Skeletal muscle satellite cell (primary cell): ENCODE measurements around the gene LPP.

Experiments used
- H3K27me3 ChIP-seq: 2 replicates; pipeline ENCODE4 v1.7.0; 2013; ENCODE audit warnings: low read length; ENCODE audit not compliant: control insufficient read depth, insufficient read depth
- H3K36me3 ChIP-seq: 2 replicates; pipeline ENCODE4 v1.7.0; 2013; ENCODE audit warnings: mild to moderate bottlenecking, control low read depth, low read length; ENCODE audit not compliant: insufficient read depth
- H3K4me1 ChIP-seq: 2 replicates; pipeline ENCODE4 v1.7.0; 2013; ENCODE audit warnings: low read length; ENCODE audit not compliant: control insufficient read depth, insufficient read depth
- H3K4me2 ChIP-seq: 2 replicates; pipeline ENCODE4 v1.7.0; 2013; ENCODE audit warnings: mild to moderate bottlenecking, low read length
- H3K4me3 ChIP-seq: 2 replicates; pipeline ENCODE4 v1.7.0; 2013; ENCODE audit warnings: low read length
- H3K9ac ChIP-seq: 2 replicates; pipeline ENCODE4 v1.7.0; 2013; ENCODE audit warnings: mild to moderate bottlenecking, low read depth, low read length, moderate library complexity
- H3K9me3 ChIP-seq: replicated peaks from 2 replicates; pipeline ENCODE4 v1.7.0; 2013; ENCODE audit warnings: mild to moderate bottlenecking, control low read depth, low read length
- small RNA-seq: library from RNA; depleted of rRNA; stranded (forward); fragments of <200 nt; gene quantifications from one replicate; pipeline ENCODE3, GENCODE V24; 2012

LPP gene

DNA sequence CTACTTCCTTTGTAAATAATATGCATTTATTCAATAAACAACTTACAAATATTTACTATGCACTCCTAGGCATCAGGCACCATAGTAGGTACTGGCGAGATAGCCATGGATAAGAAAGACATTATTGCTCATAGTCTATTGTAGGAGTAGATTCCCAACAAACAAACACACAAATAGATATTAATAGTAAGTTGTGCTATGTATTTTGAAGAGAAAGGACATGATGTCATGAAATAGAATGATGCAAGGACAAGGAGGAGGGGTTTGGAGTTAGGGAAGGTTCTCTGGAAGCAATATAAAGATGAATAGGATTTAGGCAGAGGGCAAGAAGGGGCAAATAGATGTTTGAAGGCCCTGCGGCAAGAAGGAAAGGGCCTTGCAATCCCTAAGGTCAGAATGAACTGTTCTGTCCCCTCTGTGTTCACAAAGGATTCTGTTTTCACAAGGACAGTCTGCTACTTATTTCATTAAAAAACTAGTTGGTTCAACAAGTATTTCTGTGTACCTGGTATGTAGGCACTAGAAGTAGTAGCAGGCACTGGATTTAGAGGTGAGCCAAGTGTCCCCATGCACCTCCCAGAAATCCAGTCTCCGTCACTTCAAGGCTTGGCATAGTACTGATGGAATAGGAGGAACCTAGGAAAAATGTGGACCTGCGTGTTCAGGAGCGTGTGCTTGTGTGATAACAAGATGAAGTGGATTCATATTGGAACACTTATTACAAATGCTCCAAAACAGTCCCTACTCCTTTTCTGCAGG, 786.0 kb downstream of the LPP start:
- H3K9ac ChIP-seq = no peak overlapping the region

More for the DNA sequence above, 786.0 kb downstream of the LPP start:
- Histone ChIP-seq H3K9me3 (no peaks in the 10 kb centered on the region), H3K27me3 (no peaks in the 10 kb centered on the region), H3K36me3 (no peaks in the 10 kb centered on the region), H3K4me3 (no peak overlapping the region), H3K4me2 (no peak overlapping the region), H3K4me1 (no peaks in the 10 kb centered on the region)

Small RNAs within 50 kb of the gene (small RNA-seq; reads per million reads assigned to genes)
- gene MIR28 = 1,119 reads per million, percentile 99 among the genes with 10 or more reads in this experiment
